Stimulated activated CD8-positive, alpha-beta memory T cell treated with anti-CD3 and anti-CD28 coated beads, Interleukin-12 subunit alpha, Interleukin-12 subunit beta, amount 100 ng/mL, for 24 hours (primary cell): ENCODE results near the gene SLC2A2.

Experiments
- DNase-seq: peaks from one replicate; pipeline ENCODE4 v3.0.0-alpha.2; 2020; ENCODE audit errors: extremely low read depth

Gene SLC2A2

DNA sequence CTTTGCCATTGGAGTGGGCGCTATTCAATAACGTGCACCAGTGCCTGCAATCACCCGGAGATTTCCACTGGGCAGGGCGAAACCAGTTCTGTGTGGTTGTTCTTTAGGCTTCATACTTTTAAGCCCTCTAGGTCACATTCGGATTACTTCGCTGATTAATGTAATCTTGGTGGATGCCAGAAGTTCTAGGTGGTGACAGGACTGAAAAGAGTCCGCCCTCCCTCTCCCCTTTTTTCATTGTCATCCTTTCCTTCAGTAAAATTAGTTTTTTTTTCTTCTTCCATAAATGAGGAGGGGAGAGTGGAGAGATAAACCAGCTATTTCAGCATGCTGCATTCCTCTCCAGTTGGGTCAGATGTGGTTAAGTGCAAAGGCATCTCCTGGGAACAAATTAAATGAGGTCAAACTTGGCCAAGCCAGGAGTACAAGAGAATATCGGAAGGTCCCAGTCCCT is 2.3 kb upstream of the SLC2A2 start:
- DNase-seq: no peak

DNA sequence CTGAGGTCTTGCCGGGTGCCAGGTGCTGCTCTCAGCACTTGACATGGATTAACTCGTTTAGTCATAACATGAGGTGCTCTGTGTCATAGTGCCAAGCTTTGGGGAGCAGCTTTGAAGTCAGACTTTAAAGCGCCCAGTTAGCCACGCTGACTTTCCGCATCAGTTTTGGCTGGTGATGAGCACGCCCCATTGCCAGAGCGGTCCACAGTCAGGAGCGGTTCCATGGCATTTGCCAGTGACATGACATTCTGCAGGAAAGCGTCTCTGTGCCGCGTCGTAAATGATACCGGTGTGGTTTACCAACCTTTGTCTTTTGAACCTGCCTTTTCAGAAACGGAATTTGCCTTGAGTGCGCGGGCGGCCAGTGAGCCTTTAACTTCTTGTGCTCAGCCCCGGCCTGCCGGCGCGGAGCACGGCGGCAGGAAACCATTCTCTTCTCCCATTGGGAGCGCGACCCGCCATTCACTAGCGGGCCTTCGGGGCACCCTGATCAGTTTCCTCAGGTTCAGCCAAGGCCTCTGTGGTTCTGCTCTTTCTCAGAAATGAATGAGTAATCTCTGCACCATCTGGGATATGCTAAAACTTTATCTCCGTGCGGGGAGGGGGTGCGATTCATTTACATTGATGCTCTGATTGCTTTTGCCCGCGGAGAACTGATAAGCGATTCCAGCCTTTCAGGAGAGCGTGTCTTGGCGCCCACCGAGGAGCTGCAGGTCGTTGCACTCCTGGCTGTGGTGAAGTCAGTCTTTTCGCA is 1.7 kb upstream of the SLC2A2 start:
- no peak for DNase-seq

DNA sequence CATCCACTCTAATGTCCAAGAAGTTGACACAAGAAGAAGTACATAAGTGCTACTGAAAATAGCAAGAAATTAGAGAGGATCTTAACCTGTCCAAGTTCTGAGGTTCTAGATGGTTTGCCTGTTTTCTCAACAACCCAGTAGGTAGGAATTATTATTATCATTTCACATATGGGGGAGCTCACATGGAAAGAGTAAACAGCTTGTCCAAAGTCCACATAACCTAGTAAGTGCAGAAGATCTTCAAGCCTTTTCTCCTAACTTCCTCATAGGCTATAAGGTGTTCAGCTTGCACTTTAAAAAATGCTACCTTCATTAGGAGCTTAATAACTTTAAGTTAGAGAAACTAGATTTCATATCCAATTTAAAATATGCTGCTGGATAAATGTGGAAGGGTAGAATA is 3.0 kb downstream of the SLC2A2 start:
- no peak for DNase-seq

DNA sequence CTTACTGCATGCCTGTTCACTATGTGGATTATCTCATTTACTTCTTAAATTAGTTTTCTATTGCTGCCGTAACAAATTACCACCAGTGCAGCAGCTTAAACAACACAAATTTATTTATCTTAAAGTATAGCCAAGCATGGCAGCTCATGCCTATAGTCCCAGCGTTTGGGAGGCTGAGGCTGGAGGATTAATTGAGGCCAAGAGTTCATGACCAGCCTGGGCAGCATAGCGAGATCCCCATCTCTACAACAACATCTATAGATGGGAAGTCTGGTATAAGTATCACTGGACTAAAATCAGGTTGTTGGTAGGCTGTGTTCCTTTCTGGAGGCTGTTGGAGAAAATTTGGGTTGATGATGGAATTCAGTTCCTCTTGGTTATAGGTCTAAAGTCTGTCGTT is 5.1 kb downstream of the SLC2A2 start:
- DNase-seq: no peak

DNA sequence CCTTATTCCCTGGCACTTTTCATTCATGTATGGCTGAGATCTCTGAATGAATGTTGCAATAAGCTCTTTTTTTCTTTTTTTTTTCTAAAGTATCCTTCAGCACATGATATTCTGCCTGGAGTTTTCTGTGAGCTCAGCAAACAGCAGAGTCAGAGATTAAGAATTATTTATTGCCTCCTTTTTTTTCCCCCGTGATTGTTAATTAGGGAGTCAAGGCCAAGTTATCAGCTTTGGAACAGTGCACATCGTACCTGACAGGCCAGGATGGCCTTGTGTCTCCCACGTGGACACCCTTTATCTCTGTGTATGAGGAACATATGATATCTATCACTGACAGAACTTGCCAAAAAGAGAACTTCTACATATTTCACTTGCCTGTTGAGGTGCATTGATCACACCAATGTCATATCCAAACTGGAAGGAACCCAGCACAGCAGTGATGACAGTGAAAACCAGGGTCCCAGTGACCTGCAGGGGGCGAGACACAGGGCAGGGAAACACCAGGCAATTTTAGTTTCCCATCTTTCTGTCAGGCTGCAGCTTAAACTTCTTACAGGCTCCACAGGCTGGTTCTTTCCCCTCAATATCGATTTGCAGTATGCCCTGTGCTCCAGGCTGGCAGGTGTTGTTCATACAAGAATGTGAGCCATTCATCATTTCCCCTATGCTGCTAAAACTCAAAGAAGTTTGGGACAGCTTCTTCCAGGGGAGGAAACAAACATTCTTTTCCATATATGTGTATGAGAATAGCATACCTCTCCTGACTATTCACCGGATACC is 8.2 kb downstream of the SLC2A2 start:
- no peak for DNase-seq

DNA sequence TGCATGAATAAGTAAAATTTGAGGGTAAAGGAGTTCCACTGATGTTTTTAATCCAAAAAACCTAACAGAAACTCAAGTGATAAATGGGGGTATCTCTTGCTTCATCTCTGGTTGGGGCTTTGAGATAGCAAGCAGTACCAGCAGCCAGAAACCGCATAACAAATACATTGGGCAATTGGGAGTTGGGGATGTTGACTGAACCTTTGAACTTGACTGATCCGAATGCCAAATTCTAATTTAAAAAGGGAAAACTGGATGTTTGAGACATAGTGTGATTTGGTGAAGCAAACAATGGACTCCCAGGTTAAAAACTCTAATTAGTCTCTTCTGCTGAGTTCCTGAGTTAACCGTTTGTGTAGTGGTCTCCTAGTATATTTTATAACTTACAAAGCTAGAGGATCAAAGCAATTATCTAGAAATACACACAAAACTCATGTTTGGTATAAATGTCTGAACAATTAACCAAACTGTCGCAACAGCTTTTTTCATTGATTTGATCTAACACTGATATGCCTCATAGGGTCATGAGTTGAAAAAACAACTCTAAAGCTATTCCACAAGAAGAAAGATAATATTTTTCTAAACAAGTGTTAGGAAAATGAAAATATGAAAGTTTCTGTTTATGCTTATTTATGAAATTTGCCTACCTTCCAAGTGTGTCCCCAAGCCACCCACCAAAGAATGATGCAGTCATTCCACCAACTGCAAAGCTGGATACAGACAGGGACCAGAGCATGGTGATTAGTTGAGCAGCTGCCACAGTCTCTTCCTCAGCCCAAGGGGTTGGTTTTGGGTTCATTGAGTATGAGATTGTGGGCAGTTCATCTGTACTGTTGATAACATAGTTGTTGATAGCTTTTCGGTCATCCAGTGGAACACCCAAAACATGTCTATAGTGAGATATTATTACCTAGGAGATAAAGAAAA is 12.4 kb downstream of the SLC2A2 start:
- DNase-seq: no peak

DNA sequence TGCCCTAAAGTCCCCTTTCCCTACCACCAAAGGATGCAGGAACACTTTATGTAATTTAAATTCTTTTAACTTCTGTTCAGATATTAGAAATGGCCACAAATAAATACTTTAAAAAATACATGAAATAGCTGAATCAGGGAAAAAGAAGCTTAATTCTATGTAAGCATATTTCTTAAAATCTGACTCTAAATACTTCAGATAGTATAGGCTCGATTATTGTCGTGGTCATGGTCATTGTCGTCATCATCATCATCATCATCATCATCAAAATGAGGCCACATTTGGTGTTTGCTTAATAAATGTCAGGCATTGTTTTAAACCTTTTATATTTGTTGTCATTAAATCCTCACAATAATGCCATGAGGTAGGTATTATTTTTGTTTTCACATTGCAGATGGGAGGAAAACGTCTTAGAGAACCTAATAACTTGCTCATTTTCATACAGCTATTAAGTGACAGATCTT is 14.6 kb downstream of the SLC2A2 start:
- no peak for DNase-seq

DNA sequence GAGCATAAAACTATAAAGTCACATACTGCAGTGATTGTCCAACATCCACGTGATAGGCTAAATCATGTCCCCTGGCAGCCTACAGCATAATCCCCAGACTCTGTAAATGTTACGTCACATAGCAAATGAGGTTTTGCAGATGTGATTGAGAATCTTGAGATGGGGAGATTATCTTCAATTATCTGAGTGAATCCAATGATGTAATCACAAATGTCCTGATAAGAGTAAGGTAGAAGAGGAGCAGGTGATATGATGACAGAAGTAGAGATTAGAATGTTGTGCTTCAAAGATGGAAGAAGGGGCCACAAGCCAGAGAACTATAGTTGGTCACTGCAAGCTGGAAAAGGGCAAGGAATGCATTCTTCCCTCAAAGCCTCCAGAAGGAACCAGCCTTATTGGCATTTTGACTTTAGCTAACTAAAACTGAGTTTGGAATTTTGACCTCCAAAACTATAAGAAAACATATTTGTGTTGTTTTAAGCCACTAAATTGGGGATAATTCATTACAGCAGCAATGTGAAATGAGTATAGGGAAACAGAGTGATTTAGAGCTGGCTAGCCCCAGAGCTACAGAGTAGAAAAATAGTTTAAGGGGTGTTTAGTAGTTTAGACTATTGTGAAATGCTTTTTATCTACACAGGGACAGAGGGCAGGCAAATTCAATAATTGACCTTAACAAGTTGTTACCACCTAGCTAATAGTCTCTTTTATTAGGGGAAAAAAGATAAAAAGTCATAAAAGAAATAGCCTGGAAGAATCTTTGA is 15.2 kb downstream of the SLC2A2 start:
- no peak for DNase-seq

DNA sequence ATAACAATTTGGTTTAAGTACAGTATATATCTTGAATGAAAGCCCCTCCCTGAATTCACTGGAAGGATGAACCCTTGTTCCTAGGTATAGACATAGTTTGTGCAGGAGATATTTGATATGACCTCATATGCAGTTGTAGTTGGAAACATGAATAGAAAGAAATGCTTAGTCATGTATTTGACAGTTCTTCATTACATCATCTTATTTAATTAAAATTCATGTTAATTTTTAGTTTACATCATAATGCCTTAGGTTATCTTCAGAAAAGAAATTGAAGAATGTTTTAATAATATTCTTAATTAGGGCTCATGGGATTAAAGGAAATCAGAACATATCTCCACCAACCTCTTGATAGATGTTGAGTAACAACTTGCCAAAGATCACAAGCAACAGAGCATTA is 19.2 kb downstream of the SLC2A2 start:
- no peak for DNase-seq

DNA sequence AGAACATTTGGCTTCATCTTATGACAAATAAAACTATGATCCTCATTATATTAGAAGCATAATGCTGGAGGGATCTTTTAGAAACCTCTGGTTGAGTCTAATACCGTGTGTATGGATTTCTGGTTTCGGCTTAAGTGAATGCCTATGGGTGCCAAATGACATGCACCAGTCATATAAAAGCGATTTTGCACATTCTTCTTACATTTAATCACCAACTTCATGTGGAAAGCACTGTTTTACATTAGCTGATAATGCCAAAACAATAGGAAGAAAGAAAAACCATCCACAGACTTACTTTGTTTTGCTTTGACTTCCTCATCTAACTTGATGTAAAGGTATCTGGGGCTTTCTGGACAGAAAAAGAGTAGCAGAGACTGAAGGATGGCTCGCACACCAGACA is 20.9 kb downstream of the SLC2A2 start:
- DNase-seq: no peak

DNA sequence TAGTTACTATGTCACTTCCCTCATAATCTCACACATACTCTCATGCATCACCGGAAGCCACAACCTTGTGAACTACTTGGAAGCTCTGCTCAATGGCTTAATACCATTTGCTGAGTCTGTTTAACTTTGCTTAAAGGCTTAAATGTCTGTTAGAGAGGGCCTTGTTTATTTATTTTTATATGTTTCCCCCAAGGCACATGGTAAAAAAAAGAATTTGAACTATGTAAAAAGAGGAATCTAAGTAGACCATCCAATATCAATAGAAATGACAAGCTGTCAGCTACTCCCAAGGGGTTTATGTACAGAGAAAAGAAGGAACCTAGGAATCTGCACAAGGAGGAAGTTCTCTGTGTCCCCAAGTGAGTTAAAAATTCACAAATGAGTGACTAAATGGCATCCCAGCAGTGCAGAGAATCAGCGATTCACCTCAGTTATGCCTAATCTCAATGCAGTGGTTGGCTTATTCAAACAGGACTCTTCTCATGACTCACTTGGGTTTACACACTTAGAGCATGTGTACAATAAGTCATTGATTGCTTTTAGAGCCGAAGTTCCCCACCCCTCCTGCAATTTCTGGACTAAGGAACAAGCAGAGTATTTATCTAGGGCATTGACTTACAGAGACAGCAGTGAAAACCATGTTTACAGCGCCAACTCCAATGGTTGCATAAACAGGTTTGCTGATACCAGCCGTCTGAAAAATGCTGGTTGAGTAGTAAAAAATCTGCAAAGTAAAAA is 24.4 kb downstream of the SLC2A2 start:
- DNase-seq: no peak

DNA sequence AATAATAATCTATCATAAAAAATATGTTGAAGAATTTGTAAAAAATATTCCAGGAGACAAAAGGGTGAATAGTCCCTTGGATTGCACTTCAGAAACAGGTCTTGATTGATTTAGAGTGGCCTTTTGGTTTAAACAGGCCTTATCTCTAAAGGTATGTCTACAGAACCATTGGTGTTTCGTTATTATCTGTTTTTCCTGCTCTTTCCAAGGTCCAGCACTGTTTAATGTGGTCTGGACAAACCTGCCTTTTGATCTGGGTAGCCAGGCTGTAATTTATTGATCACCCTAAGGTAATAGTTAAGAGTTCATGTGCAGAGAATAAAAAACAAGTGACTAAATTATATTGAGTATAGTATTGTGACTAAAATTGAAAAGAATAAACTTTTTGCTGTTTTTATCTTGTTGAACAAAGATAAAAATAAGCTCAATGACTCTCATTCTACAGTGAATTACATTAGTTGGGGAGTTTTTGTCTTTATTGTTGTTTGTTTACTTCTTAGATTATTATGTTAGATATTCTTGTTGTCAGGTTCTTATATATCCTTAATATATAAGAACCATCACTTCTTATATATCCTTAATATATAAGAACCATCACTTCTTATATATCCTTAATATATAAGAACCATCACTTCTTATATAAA is 25.1 kb downstream of the SLC2A2 start:
- DNase-seq: no peak

DNA sequence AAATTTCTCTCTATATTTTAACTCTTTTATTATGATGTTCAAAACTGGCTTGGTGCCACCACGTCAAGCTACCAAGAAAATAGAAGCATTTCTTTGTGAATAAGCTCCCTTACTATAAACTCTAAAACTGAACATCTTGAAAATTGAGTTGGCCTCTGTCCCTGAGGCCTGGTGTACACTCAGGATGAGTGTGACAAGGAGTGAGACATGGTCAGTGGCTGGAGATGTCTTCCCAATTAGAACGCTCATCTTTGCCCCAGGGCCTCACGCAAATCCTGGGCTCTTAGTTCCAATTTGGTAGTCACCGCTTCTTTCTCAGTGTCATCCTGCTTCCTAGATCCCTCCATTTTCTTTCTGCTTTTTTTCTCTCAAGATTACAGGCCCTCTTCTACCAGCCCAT is 26.2 kb downstream of the SLC2A2 start:
- DNase-seq: no peak

DNA sequence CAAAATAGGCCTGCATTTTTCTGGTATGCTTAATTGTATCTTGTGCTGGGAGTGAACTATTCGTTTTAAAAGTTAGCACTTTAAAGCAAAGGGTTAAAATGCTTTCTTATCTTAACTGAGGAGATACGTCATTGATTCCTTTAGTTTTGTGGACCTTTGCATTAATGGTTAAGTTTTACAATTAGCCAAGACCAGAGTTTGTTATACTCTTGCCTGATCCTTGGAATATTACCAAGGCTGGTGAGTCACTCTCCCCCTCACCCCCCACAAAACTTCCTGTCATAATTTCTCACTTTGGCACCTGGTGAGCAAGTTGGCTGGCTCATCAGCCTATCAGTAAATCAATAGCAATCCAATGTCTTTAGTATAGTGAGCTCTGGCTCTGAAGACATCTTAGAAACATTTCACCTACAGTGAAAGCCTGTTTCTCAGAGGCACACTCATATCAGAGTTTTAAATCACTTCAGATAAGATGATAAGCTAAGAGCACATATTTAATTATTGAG is 26.7 kb downstream of the SLC2A2 start:
- no peak for DNase-seq

DNA sequence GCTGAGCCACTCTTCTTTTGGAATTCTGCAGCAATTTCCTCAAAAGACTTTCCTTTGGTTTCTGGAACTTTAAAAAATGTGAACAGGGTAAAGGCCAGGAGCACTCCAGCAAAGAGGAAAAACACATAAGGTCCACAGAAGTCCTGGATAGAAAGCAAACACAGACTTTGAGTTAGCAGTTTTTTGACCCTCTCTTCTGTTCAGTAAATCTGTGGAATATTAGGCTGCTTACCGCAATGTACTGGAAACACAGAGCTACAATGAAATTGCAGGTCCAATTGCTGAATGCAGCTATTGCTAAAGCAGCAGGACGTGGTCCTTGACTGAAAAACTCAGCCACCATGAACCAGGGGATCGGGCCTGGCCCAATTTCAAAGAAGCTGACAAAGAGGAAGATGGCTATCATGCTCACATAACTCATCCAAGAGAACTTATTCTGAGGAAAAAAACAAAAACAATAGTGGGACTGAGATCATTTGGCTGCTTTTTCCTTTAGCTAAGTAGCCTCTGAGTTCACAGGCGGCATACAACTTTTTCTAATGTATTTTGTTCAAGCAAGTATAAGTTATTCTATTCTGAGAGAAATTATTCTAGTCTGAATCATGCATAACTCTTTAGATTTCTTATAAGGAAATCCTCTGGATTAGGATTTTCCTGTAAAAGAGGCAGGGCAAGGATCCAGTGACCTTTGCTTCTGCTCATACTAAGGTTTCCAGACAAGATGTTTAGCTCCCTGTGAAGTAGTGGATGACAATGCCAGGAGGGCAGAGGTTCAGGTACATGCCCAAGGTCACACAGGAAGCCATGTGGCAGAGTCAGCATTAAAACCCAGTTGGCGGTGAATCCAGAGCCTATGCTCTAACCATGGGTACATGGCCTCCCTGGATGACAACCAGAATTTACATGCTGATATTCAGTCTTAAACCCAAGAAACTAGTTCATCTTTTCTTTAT is 28.3 kb downstream of the SLC2A2 start:
- no peak for DNase-seq

DNA sequence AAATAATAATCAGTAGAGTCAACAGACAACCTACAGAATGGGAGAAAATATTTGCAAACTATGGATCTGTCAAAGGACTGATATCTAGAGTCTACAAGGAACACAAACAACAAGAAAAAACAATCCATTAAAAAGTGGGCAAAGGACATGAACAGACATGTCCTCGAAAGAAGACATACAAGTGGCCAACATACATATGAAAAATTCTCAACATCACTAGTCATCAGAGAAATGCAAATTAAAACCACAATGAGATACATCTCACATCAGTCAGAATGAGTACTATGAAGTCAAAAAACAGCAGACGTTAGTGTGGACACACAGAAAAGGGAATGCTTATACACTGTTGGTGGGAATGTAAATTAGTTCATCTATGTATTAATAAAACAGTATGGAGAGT is 33.7 kb downstream of the SLC2A2 start:
- no peak for DNase-seq

DNA sequence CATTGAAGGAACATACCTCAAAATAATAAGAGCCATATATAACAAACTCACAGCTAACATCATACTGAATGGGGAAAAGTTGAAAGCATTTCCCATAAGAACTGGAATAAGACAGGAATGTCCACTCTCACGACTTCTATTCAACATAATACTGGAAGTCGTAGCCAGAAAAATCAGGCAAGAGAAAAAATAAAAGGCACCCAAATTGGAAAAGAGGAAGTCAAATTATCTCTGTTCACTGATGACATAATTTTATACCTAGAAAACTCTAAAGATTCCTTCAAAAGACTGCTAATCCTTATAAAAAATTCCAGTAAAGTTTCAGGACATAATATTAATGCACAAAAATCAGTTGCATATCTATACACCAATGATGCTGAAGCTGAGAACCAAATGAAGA is 34.9 kb downstream of the SLC2A2 start:
- no peak for DNase-seq

DNA sequence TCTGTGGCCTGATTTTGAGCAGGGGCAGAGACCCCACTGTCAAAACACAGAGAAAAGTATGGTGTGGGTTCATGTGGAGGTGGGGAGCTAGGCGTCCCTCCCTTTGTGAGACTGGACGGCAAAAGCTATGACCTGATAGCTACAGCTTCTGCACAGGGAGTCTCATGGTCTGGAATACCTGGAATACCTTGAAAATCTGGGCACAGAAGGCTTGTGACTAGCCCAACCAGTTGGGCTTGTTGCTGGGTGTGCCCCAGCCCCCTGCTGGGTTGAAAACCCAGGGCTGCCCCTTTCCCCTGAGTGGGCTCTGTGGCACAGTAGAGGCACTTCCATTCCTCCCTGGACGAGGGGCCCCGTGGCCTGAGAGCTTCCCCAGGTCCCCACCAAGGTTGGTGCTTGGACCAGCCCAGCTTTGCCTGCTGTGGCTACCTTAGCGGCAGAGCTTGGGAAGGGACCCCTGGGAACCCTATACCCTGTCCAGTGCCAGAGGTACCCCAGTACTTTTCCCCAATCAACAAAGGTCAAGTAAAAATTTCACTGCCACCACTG is 37.3 kb downstream of the SLC2A2 start:
- no peak for DNase-seq

DNA sequence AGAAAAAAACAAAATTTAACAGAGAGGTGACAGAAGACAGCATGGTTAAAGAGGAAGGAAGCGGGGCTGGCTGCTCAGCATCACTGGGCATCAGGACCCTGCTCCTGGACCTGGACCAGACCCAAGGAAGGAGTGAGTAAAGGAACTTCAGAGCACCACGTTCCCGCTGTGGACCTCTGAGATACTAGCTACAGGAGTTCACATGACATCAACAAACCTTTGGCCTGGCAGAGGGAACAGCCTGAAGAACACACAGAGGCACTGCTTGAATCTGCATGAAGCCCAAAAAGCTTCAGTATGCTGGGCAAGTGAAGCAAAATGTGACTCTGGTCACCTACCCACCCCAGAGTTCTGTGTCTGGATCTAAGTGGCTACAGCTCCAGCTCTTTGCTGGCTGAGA is 38.1 kb downstream of the SLC2A2 start:
- DNase-seq: no peak
